ENCODE data around the gene PHF14.

The PHF14 gene

GRCh38 chr7:11109659-11110058 is 136.0 kb downstream of the PHF14 start:
- DNase-seq: no peak

- DNase-seq: no peak
Observed at GRCh38 chr7:11120068-11120664, 146.5 kb downstream of the PHF14 start.

GRCh38 chr7:11120675-11121220 is 147.1 kb downstream of the PHF14 start:
- no peak for DNase-seq

GRCh38 chr7:11124856-11125559 is 151.3 kb downstream of the PHF14 start:
- DNase-seq: no peak

GRCh38 chr7:11127114-11127785 is 153.6 kb downstream of the PHF14 start:
- no peak for DNase-seq

- DNase-seq: no peak
Observed at GRCh38 chr7:11127988-11128387, 154.3 kb downstream of the PHF14 start.

- no peak for DNase-seq
Observed at GRCh38 chr7:11128498-11128897, 154.8 kb downstream of the PHF14 start.

GRCh38 chr7:11130012-11130411 is 156.3 kb downstream of the PHF14 start:
- no peak for DNase-seq

GRCh38 chr7:11130601-11131000 is 156.9 kb downstream of the PHF14 start:
- DNase-seq: no peak

- DNase-seq: no peak
Observed at GRCh38 chr7:11133436-11133959, 159.8 kb downstream of the PHF14 start.

- DNase-seq: no peak
Observed at GRCh38 chr7:11135573-11135972, 161.9 kb downstream of the PHF14 start.

- no peak for DNase-seq
Observed at GRCh38 chr7:11141541-11141940, 167.9 kb downstream of the PHF14 start.

GRCh38 chr7:11153694-11154093 is 180.0 kb downstream of the PHF14 start:
- DNase-seq: no peak

GRCh38 chr7:11155883-11156282 is 182.2 kb downstream of the PHF14 start:
- DNase-seq: no peak

- no peak for DNase-seq
Observed at GRCh38 chr7:11161499-11161898, 187.8 kb downstream of the PHF14 start.

- DNase-seq: no peak
Observed at GRCh38 chr7:11163220-11163619, 189.5 kb downstream of the PHF14 start.

- DNase-seq: no peak
Observed at GRCh38 chr7:11166051-11166450, 192.4 kb downstream of the PHF14 start.

GRCh38 chr7:11168650-11169170 is 195.0 kb downstream of the PHF14 start:
- DNase-seq: peak in 2 of 3 experiments; percentile 68 to 81

- peak; percentile 8 to 68 (median 62) for DNase-seq
Observed at GRCh38 chr7:11170175-11170574, 196.5 kb downstream of the PHF14 start.

- DNase-seq: no peak
Observed at GRCh38 chr7:11170863-11171568, 197.3 kb downstream of the PHF14 start.

- DNase-seq: no peak
Observed at GRCh38 chr7:11171569-11172192, 198.0 kb downstream of the PHF14 start.

GRCh38 chr7:11172835-11173234 is 199.2 kb downstream of the PHF14 start:
- no peak for DNase-seq
